HepG2 (cell line): ENCODE measurements around the gene HOXC4. TPM values are rescaled to one million over a fixed set of nuclear protein-coding genes. Genes with fewer than 3 reads are reported as not detected.

Experiments
- FOXP1 ChIP-seq, 2 experiments: fragments of 450-650 bp in 1 of 2; IDR thresholded peaks; 2 replicates each; pipeline ENCODE4 v1.6.1; 2017 to 2018; ENCODE audit warnings: antibody characterized with exemption in 1 of 2
- GABPB1 ChIP-seq: IDR thresholded peaks from 2 replicates; pipeline ENCODE4 v1.6.1; 2016; ENCODE audit warnings: mild to moderate bottlenecking, missing genetic modification reagents, moderate library complexity, missing compliant biosample characterization
- GLI4 ChIP-seq: sonication (generic); formaldehyde crosslinking; IDR thresholded peaks from 2 replicates; pipeline ENCODE4 v1.5.1; 2020; ENCODE audit warnings: missing genetic modification reagents, mild to moderate bottlenecking, moderate library complexity, borderline replicate concordance
- JDP2 ChIP-seq: sonication (generic); formaldehyde crosslinking; IDR thresholded peaks from 2 replicates; pipeline ENCODE4 v1.8.1; 2022; ENCODE audit warnings: missing genetic modification reagents, borderline replicate concordance
- MTA3 ChIP-seq: sonication (generic); formaldehyde crosslinking; IDR thresholded peaks from 2 replicates; pipeline ENCODE4 v1.4.0; 2020; ENCODE audit warnings: missing genetic modification reagents
- RORA ChIP-seq: sonication (generic); formaldehyde crosslinking; IDR thresholded peaks from 2 replicates; pipeline ENCODE4 v1.5.0; 2020; ENCODE audit warnings: mild to moderate bottlenecking, missing genetic modification reagents, moderate library complexity
- ZBTB38 ChIP-seq: sonication (generic); formaldehyde crosslinking; IDR thresholded peaks from 2 replicates; pipeline ENCODE4 v1.5.1; 2020; ENCODE audit warnings: mild to moderate bottlenecking, missing genetic modification reagents
- ZBTB42 ChIP-seq: sonication (generic); formaldehyde crosslinking; IDR thresholded peaks from 2 replicates; pipeline ENCODE4 v1.5.0; 2020; ENCODE audit warnings: mild to moderate bottlenecking, missing genetic modification reagents
- ZFP90 ChIP-seq: sonication (generic); formaldehyde crosslinking; IDR thresholded peaks from 2 replicates; pipeline ENCODE4 v1.8.0; 2022; ENCODE audit warnings: missing genetic modification reagents, mild to moderate bottlenecking, inconsistent platforms, borderline replicate concordance
- ZNF331 ChIP-seq: sonication (generic); formaldehyde crosslinking; IDR thresholded peaks from 2 replicates; pipeline ENCODE4 v1.4.0; 2020; ENCODE audit warnings: missing genetic modification reagents
- ZNF451 ChIP-seq: sonication (generic); formaldehyde crosslinking; IDR thresholded peaks from 2 replicates; pipeline ENCODE4 v1.5.0; 2020; ENCODE audit warnings: mild to moderate bottlenecking, missing genetic modification reagents
- ZNF629 ChIP-seq: sonication (generic); formaldehyde crosslinking; conservative IDR thresholded peaks from 2 replicates; pipeline ENCODE4 v1.5.0; 2020; ENCODE audit warnings: missing genetic modification reagents
- ZNF703 ChIP-seq: sonication (generic); formaldehyde crosslinking; IDR thresholded peaks from 2 replicates; pipeline ENCODE4 v1.5.1; 2020; ENCODE audit warnings: missing genetic modification reagents, mild to moderate bottlenecking, moderate library complexity, borderline replicate concordance
- ZNF761 ChIP-seq: sonication (generic); formaldehyde crosslinking; conservative IDR thresholded peaks from 2 replicates; pipeline ENCODE4 v1.4.0; 2020; ENCODE audit warnings: mild to moderate bottlenecking, missing genetic modification reagents
- ZNF772 ChIP-seq: sonication (generic); formaldehyde crosslinking; IDR thresholded peaks from 2 replicates; pipeline ENCODE4 v1.5.0; 2020; ENCODE audit warnings: mild to moderate bottlenecking, missing genetic modification reagents
- ZNF891 ChIP-seq: sonication (generic); formaldehyde crosslinking; IDR thresholded peaks from 2 replicates; pipeline ENCODE4 v1.5.0; 2020; ENCODE audit warnings: mild to moderate bottlenecking, missing genetic modification reagents
- polyA plus RNA-seq, 8 experiments: library from polyadenylated mRNA; depleted of rRNA in 3 of 8; stranded (reverse) in 7 of 8; unstranded in 1 of 8; fragments of >200 nt; fragmentation: Illumina TruSeq in 4 of 8; extraction: Trizol in 4 of 8; gene quantifications; 2 replicates each; pipeline versions ENCODE4 v1.2.1 to v1.2.3, GENCODE V29; 2011 to 2016; ENCODE audit warnings: low read depth in 4 of 8, missing spikeins in 1 of 8, mixed read lengths in 1 of 8; ENCODE audit not compliant: insufficient read depth in 1 of 8
- total RNA-seq, 5 experiments: library from RNA; depleted of rRNA; stranded (reverse); fragments of >200 nt; fragmentation: Illumina TruSeq; extraction: Trizol; gene quantifications; 2 replicates each; pipeline ENCODE4 v1.2.3, GENCODE V29; 2016; ENCODE audit warnings: low read depth in 1 of 5
- TF ChIP-seq, protein P1 (sequence below): sonication (generic); formaldehyde crosslinking; IDR thresholded peaks from 2 replicates; pipeline ENCODE4 v1.4.0; 2020; ENCODE audit warnings: missing genetic modification reagents, borderline replicate concordance
- TF ChIP-seq, protein P2 (sequence below): sonication (generic); formaldehyde crosslinking; IDR thresholded peaks from 2 replicates; pipeline ENCODE4 v1.5.0; 2020; ENCODE audit warnings: mild to moderate bottlenecking, missing genetic modification reagents
- TF ChIP-seq, protein P3 (sequence below): sonication (generic); IDR thresholded peaks from 2 replicates; pipeline ENCODE4 v1.6.1; 2016; ENCODE audit warnings: low read depth, borderline replicate concordance
- TF ChIP-seq, protein P4 (sequence below), 2 experiments: sonication (generic) in 1 of 2; formaldehyde crosslinking in 1 of 2; IDR thresholded peaks; 2 replicates each; pipeline versions ENCODE4 v1.4.0 to v1.6.1; 2018 to 2020; ENCODE audit warnings: missing genetic modification reagents in 2 of 2, borderline replicate concordance in 1 of 2, low read depth in 1 of 2, mild to moderate bottlenecking in 1 of 2, missing biosample characterization in 1 of 2
- TF ChIP-seq, protein P5 (sequence below): sonication (generic); formaldehyde crosslinking; IDR thresholded peaks from 2 replicates; pipeline ENCODE4 v1.4.0; 2020; ENCODE audit warnings: missing genetic modification reagents

Gene HOXC4
- total and polyA plus RNA-seq, 2 of the 13 experiments (the other 11 are each of a cell fraction or from before 2014, with no cell fraction given), result not detected

DNA sequence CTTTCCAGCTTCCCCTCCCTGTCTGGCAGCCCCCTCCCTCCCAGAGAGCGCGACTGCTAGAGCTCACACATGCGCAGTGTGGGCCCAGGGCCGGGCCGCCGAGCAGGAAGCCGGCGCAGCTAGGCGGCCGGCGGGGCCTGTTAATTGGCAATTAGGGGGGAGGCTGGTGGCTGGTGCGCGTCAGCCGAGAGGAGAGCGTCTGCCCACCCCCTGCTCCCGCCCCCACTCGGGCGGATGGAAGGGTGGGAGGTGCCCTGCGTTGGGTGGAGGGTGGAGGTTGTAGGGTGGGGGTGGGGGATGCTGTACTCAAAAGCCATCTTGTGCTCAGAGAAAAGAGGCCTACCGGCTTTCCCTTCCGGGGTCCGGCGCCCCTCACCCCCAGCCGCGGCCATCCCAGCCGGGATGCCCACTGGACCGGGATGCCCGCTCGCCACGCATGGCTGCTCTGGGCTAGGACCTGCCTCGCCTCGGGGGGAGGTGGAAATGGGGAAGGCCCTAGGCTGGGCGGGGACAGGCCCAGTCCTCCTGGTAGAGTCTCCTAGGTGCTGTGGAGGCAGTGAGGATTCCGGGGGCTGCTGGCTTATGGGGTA, 35.7 kb upstream of the HOXC4 start (continued):
- TF ChIP-seq, protein P1, sequence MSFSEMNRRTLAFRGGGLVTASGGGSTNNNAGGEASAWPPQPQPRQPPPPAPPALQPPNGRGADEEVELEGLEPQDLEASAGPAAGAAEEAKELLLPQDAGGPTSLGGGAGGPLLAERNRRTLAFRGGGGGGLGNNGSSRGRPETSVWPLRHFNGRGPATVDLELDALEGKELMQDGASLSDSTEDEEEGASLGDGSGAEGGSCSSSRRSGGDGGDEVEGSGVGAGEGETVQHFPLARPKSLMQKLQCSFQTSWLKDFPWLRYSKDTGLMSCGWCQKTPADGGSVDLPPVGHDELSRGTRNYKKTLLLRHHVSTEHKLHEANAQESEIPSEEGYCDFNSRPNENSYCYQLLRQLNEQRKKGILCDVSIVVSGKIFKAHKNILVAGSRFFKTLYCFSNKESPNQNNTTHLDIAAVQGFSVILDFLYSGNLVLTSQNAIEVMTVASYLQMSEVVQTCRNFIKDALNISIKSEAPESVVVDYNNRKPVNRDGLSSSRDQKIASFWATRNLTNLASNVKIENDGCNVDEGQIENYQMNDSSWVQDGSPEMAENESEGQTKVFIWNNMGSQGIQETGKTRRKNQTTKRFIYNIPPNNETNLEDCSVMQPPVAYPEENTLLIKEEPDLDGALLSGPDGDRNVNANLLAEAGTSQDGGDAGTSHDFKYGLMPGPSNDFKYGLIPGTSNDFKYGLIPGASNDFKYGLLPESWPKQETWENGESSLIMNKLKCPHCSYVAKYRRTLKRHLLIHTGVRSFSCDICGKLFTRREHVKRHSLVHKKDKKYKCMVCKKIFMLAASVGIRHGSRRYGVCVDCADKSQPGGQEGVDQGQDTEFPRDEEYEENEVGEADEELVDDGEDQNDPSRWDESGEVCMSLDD (CRISPR knock-in tag), result no peak
- 0 out of 2 replicates have a peak, but pooled peaks have one; percentile 23 for TF ChIP-seq ZNF772
- TF ChIP-seq ZFP90, result no peak
- no peak for TF ChIP-seq ZNF703 (CRISPR knock-in tag)
- no peak for TF ChIP-seq ZNF629
- no peak for TF ChIP-seq MTA3 (CRISPR knock-in tag)
- no peak for TF ChIP-seq GLI4 (CRISPR knock-in tag)
- TF ChIP-seq ZBTB38 (CRISPR knock-in tag), result peak; percentile 19; the same call in 1 of the 2 replicates
- no peak for TF ChIP-seq ZBTB42 (CRISPR knock-in tag)
- TF ChIP-seq, protein P2, sequence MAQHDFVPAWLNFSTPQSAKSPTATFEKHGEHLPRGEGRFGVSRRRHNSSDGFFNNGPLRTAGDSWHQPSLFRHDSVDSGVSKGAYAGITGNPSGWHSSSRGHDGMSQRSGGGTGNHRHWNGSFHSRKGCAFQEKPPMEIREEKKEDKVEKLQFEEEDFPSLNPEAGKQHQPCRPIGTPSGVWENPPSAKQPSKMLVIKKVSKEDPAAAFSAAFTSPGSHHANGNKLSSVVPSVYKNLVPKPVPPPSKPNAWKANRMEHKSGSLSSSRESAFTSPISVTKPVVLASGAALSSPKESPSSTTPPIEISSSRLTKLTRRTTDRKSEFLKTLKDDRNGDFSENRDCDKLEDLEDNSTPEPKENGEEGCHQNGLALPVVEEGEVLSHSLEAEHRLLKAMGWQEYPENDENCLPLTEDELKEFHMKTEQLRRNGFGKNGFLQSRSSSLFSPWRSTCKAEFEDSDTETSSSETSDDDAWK (CRISPR knock-in tag), result no peak
- TF ChIP-seq JDP2 (CRISPR knock-in tag), result no peak
- TF ChIP-seq, protein P3, sequence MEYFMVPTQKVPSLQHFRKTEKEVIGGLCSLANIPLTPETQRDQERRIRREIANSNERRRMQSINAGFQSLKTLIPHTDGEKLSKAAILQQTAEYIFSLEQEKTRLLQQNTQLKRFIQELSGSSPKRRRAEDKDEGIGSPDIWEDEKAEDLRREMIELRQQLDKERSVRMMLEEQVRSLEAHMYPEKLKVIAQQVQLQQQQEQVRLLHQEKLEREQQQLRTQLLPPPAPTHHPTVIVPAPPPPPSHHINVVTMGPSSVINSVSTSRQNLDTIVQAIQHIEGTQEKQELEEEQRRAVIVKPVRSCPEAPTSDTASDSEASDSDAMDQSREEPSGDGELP, result no peak
- TF ChIP-seq GABPB1 (CRISPR knock-in tag), result peak; percentile 54; the same call in 1 of the 2 replicates
- 0 out of 2 replicates have a peak, but pooled peaks have one; percentile 6 for TF ChIP-seq ZNF891 (CRISPR knock-in tag)
- TF ChIP-seq FOXP1 (IDR thresholded peaks at IDR 0.05), result no peak
- no peak for TF ChIP-seq FOXP1 (CRISPR knock-in tag; IDR thresholded peaks at IDR 0.05)
- TF ChIP-seq RORA (CRISPR knock-in tag), result no peak
- TF ChIP-seq ZNF331 (CRISPR knock-in tag), result no peak
- TF ChIP-seq ZNF451, result no peak
- TF ChIP-seq ZNF761 (CRISPR knock-in tag), result no peak
- TF ChIP-seq, protein P4, sequence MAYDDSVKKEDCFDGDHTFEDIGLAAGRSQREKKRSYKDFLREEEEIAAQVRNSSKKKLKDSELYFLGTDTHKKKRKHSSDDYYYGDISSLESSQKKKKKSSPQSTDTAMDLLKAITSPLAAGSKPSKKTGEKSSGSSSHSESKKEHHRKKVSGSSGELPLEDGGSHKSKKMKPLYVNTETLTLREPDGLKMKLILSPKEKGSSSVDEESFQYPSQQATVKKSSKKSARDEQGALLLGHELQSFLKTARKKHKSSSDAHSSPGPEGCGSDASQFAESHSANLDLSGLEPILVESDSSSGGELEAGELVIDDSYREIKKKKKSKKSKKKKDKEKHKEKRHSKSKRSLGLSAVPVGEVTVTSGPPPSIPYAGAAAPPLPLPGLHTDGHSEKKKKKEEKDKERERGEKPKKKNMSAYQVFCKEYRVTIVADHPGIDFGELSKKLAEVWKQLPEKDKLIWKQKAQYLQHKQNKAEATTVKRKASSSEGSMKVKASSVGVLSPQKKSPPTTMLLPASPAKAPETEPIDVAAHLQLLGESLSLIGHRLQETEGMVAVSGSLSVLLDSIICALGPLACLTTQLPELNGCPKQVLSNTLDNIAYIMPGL (CRISPR knock-in tag; IDR thresholded peaks at IDR 0.05; ENCODE audit: borderline replicate concordance in 1 of 2, low read depth in 1 of 2), result peak in 1 of 2 experiments; percentile 48; a peak in 1 of 4 replicates
- TF ChIP-seq, protein P5, sequence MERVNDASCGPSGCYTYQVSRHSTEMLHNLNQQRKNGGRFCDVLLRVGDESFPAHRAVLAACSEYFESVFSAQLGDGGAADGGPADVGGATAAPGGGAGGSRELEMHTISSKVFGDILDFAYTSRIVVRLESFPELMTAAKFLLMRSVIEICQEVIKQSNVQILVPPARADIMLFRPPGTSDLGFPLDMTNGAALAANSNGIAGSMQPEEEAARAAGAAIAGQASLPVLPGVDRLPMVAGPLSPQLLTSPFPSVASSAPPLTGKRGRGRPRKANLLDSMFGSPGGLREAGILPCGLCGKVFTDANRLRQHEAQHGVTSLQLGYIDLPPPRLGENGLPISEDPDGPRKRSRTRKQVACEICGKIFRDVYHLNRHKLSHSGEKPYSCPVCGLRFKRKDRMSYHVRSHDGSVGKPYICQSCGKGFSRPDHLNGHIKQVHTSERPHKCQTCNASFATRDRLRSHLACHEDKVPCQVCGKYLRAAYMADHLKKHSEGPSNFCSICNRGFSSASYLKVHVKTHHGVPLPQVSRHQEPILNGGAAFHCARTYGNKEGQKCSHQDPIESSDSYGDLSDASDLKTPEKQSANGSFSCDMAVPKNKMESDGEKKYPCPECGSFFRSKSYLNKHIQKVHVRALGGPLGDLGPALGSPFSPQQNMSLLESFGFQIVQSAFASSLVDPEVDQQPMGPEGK (CRISPR knock-in tag), result no peak; the same call in 1 of the 2 replicates
